Activated CD8-positive, alpha-beta T cell treated with anti-CD3 and anti-CD28 coated beads for 36 hours (primary cell): Measurements from ENCODE around the gene FBN1. TPM values are rescaled to one million over a fixed set of nuclear protein-coding genes. Genes with fewer than 3 reads are reported as not detected.

Experiments used
- ATAC-seq: fragments of 200-7000 bp; cut with Tn5 transposase; one replicate; pipeline ENCODE4 v1.10.0; 2021; ENCODE audit warnings: mild to moderate bottlenecking, moderate library complexity
- CTCF ChIA-PET: fragments of 350-600 bp; sonication (Branson Sonifier 250); formaldehyde crosslinking; loops from one replicate; lab custom pipeline; 2021; ENCODE audit warnings: antibody characterized with exemption; lab: Charles Lee
- POLR2A ChIA-PET: fragments of 350-600 bp; sonication (Branson Sonifier 250); formaldehyde crosslinking; loops from one replicate; lab custom pipeline; 2021; ENCODE audit warnings: antibody characterized with exemption; lab: Charles Lee
- DNase-seq: peaks from one replicate; pipeline ENCODE4 v3.0.0-alpha.2; 2020
- H3K27ac Mint-ChIP-seq: one replicate; pipeline ENCODE4 v1.8.0; 2021; ENCODE audit warnings: mild to moderate bottlenecking, mixed read lengths
- H3K27me3 Mint-ChIP-seq: one replicate; pipeline ENCODE4 v1.8.0; 2021; ENCODE audit warnings: mixed read lengths
- H3K36me3 Mint-ChIP-seq: one replicate; pipeline ENCODE4 v1.8.0; 2021; ENCODE audit warnings: low read depth, mixed read lengths
- H3K4me1 Mint-ChIP-seq: one replicate; pipeline ENCODE4 v1.8.0; 2021; ENCODE audit warnings: low read depth, mixed read lengths
- H3K4me3 Mint-ChIP-seq: one replicate; pipeline ENCODE4 v1.8.0; 2021; ENCODE audit warnings: mild to moderate bottlenecking, moderate library complexity, mixed read lengths
- H3K9me3 Mint-ChIP-seq: one replicate; pipeline ENCODE4 v1.8.0; 2021; ENCODE audit warnings: mixed read lengths
- intact Hi-C: fragments of 100-400 bp; cut with micrococcal nuclease; formaldehyde crosslinking; loops from one replicate; pipeline ENCODE4 v1.10.0; 2022
- total RNA-seq, 2 experiments: library from RNA; stranded (reverse); gene quantifications; one replicate each; pipeline ENCODE4 v1.2.3, GENCODE V29; 2021
- TF ChIP-seq, protein P1 (sequence below): fragments of 200-600 bp; IDR thresholded peaks from one replicate; pipeline ENCODE4 v1.8.0; 2022; ENCODE audit warnings: antibody characterized with exemption, mild to moderate bottlenecking

The FBN1 gene
- total RNA-seq, 2 experiments from 2014 or later = 0.38 to 0.49 TPM

DNA sequence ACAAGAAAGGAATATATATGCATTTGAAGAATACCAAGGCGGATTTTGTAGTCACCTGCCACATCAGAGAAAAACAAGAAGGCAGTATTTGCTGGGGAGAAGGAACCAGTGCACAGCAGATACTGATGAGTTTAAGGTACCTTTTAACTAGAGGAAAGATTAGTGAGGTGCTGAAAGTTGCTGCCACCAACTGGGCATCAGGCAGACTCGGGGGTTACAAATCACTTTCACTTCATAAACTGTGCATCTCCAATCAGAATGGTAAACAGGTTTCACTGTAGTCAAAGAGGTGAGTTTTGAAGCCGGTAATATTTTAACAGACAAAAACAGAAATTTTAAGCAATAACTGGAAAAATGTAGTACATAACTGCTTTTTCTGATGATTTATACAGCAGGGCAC is 4.1 kb downstream of the FBN1 start:
- intact Hi-C loops = no loop called here
- ChIA-PET CTCF (interaction anchor here (1.9 kb wide), 1 partner anchor 9 kb away, joined by 4 read pairs; no protein-coding TSS in a partner anchor), POLR2A (no interaction called here)
- Mint-ChIP-seq H3K9me3 (no peaks in the 10 kb centered on the region), H3K27ac (no peak overlapping the region), H3K27me3 (peaks cover 18% of the 10 kb centered on the region), H3K36me3 (no peaks in the 10 kb centered on the region), H3K4me3 (no peak overlapping the region), H3K4me1 (peaks cover 4% of the 10 kb centered on the region)
- no peak for ATAC-seq
- peak; percentile 6 for DNase-seq
- TF ChIP-seq, protein P1, sequence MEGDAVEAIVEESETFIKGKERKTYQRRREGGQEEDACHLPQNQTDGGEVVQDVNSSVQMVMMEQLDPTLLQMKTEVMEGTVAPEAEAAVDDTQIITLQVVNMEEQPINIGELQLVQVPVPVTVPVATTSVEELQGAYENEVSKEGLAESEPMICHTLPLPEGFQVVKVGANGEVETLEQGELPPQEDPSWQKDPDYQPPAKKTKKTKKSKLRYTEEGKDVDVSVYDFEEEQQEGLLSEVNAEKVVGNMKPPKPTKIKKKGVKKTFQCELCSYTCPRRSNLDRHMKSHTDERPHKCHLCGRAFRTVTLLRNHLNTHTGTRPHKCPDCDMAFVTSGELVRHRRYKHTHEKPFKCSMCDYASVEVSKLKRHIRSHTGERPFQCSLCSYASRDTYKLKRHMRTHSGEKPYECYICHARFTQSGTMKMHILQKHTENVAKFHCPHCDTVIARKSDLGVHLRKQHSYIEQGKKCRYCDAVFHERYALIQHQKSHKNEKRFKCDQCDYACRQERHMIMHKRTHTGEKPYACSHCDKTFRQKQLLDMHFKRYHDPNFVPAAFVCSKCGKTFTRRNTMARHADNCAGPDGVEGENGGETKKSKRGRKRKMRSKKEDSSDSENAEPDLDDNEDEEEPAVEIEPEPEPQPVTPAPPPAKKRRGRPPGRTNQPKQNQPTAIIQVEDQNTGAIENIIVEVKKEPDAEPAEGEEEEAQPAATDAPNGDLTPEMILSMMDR = no peak

DNA sequence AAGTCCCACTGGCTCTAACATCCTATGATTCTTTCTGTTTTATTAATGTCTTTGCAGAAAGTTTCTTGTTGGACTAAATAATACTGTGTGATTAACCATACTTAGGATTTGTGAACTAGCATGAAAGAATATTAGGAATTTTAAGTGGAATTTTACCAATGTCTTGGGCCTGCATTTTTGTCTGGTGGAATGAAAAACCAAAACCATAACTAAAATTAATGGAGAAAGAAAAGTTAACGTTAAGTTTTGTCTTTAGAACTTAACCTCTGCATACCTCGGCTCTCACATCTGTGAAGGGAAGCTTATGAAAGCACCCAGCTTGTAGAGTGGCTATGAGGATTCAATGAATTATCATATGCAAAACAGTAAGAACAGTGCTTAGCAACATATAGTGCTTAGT is 6.5 kb downstream of the FBN1 start:
- no peaks in the 10 kb centered on the region for H3K9me3 Mint-ChIP-seq
- intact Hi-C loops = no loop called here
- ChIA-PET CTCF (interaction anchor here (0.7 to 1.9 kb wide), 3 partner anchors 10 to 1783 kb away, joined by 3 to 5 read pairs (median 4); no protein-coding TSS in a partner anchor), POLR2A (no interaction called here)
- H3K27me3 Mint-ChIP-seq = peaks cover 9% of the 10 kb centered on the region
- ATAC-seq (no peak), DNase-seq (no peak)
- TF ChIP-seq, protein P1 = no peak
- no peaks in the 10 kb centered on the region for H3K36me3 Mint-ChIP-seq
- peaks cover under 1% of the 10 kb centered on the region for H3K4me1 Mint-ChIP-seq
- no peak overlapping the region for H3K4me3 Mint-ChIP-seq
- no peak overlapping the region for H3K27ac Mint-ChIP-seq

DNA sequence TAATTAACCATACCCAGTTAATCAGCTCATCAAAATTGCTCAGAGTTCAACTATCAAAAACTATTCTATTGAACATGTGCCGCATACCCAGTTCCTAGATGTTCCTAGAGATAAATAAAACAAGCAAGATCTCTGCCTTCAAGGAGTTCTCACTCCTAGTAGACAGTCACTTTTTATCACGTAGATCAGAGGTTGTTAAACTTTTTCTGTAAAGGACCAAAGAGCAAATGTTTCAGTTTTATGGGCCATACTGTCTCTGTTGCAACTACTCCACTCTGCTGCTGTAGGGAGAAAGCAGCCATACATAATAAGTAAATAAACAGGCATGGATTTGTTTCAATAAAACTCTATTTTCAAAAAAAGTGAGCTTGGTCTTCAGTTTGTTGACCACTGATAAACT is 7.9 kb downstream of the FBN1 start:
- CTCF ChIA-PET = interaction anchor here (1.9 kb wide), 1 partner anchor 279 kb away, joined by 5 read pairs; no protein-coding TSS in a partner anchor
- H3K4me3 Mint-ChIP-seq = no peak overlapping the region
- intact Hi-C loops = no loop called here

DNA sequence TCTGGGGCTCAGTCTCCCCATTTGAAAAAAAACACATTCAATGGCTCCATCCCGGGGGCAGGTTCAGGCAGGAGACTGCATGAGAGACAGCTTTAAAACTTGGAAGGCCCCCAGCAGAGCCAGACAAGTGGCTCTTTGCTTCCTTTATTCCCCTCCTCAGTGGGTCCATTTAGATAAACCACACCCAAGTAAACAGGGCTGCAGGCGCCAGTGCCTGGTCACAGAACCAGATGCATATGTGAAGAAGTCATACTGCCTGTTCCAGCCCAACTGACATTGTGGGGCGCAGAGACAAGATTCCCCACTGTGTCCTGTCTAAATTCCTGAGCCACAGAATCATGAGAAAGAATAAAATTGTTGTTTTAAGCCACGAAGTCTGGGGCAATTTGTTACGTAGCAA is 9.0 kb downstream of the FBN1 start:
- ATAC-seq = no peak
- H3K27ac Mint-ChIP-seq = no peak overlapping the region
- intact Hi-C loops = no loop called here
- ChIA-PET CTCF (no interaction called here), POLR2A (no interaction called here)
- TF ChIP-seq, protein P1 = no peak
- H3K9me3 Mint-ChIP-seq = no peaks in the 10 kb centered on the region
- DNase-seq = no peak
- H3K27me3 Mint-ChIP-seq = no peaks in the 10 kb centered on the region
- H3K36me3 Mint-ChIP-seq = no peaks in the 10 kb centered on the region
- H3K4me1 Mint-ChIP-seq = no peaks in the 10 kb centered on the region
- H3K4me3 Mint-ChIP-seq = no peak overlapping the region

More for the DNA sequence above, 7.9 kb downstream of the FBN1 start:
- Mint-ChIP-seq H3K27me3 (no peaks in the 10 kb centered on the region), H3K9me3 (no peaks in the 10 kb centered on the region), H3K4me1 (no peaks in the 10 kb centered on the region), H3K36me3 (no peaks in the 10 kb centered on the region), H3K27ac (no peak overlapping the region)
- TF ChIP-seq, protein P1 = no peak
- POLR2A ChIA-PET = no interaction called here
- DNase-seq (no peak), ATAC-seq (no peak)

DNA sequence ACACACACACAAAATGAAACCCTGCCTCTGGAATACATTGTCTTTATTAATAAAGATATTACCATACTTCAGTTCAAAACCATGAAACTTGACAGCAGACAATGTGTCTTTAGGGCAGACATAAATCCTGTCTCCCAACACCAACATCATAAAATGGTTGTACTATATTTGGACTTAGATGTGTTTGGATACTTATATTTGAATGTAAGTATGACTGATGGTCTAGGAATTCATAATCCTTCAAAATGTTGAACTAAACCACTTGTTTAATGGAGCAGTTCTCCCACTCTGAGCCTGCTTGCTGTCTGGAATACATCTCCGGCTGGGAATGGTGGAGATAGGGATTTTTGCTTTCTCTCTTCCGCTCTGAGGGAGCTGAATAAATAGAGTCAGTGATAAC is 10.6 kb downstream of the FBN1 start:
- Mint-ChIP-seq H3K4me1 (peaks cover 4% of the 10 kb centered on the region), H3K27me3 (no peaks in the 10 kb centered on the region), H3K4me3 (no peak overlapping the region), H3K9me3 (no peaks in the 10 kb centered on the region), H3K27ac (no peak overlapping the region), H3K36me3 (no peaks in the 10 kb centered on the region)
- no peak for ATAC-seq
- intact Hi-C loops = no loop called here
- CTCF ChIA-PET = no interaction called here
- TF ChIP-seq, protein P1 = no peak
- POLR2A ChIA-PET = no interaction called here
- DNase-seq = no peak
